ENCODE data around the gene NMRK2. TPM values are rescaled to one million over a fixed set of nuclear protein-coding genes. Genes with fewer than 3 reads are reported as not detected.

NMRK2 gene
- total and polyA plus RNA-seq, 2 donors = 0.14 to 1.1 TPM

Other genes with a start within 250 kb of the NMRK2 start
- gene PIP5K1C, start 232.6 kb upstream of the NMRK2 start, total RNA-seq = 3.4 TPM
- 14.0 TPM for gene PIP5K1C, start 232.6 kb upstream of the NMRK2 start, polyA plus RNA-seq
- 1.4 TPM for gene TJP3, start 224.7 kb upstream of the NMRK2 start, total RNA-seq
- 3.3 TPM for gene TJP3, start 224.7 kb upstream of the NMRK2 start, polyA plus RNA-seq
- 23.7 TPM for gene APBA3, start 171.4 kb upstream of the NMRK2 start, total RNA-seq
- gene APBA3, start 171.4 kb upstream of the NMRK2 start, polyA plus RNA-seq = 26.1 TPM
- 138 TPM for gene MRPL54, start 170.4 kb upstream of the NMRK2 start, total RNA-seq
- 95.9 TPM for gene MRPL54, start 170.4 kb upstream of the NMRK2 start, polyA plus RNA-seq
- gene RAX2, start 160.8 kb upstream of the NMRK2 start, total RNA-seq = 0.09 TPM
- 0.07 TPM for gene RAX2, start 160.8 kb upstream of the NMRK2 start, polyA plus RNA-seq
- gene MATK, start 146.7 kb upstream of the NMRK2 start, total RNA-seq = 12.0 TPM
- 16.2 TPM for gene MATK, start 146.7 kb upstream of the NMRK2 start, polyA plus RNA-seq
- 0.33 TPM for gene ZFR2, start 64.0 kb upstream of the NMRK2 start, total RNA-seq
- gene ZFR2, start 64.0 kb upstream of the NMRK2 start, polyA plus RNA-seq = 0.32 TPM
- 0.09 TPM for gene ATCAY, start 52.4 kb upstream of the NMRK2 start, total RNA-seq
- gene ATCAY, start 52.4 kb upstream of the NMRK2 start, polyA plus RNA-seq = 0.09 TPM
- gene DAPK3, start 38.0 kb downstream of the NMRK2 start, total RNA-seq = 21.2 TPM
- gene DAPK3, start 38.0 kb downstream of the NMRK2 start, polyA plus RNA-seq = 50.7 TPM
- gene EEF2, start 52.4 kb downstream of the NMRK2 start, total RNA-seq = 1,612 TPM
- 815 TPM for gene EEF2, start 52.4 kb downstream of the NMRK2 start, polyA plus RNA-seq
- gene PIAS4, start 74.7 kb downstream of the NMRK2 start, total RNA-seq = 13.4 TPM
- gene PIAS4, start 74.7 kb downstream of the NMRK2 start, polyA plus RNA-seq = 10.8 TPM
- 5.1 TPM for gene ZBTB7A, start 133.8 kb downstream of the NMRK2 start, total RNA-seq
- gene ZBTB7A, start 133.8 kb downstream of the NMRK2 start, polyA plus RNA-seq = 9.4 TPM
- gene MAP2K2, start 191.1 kb downstream of the NMRK2 start, total RNA-seq = 98.4 TPM
- 144 TPM for gene MAP2K2, start 191.1 kb downstream of the NMRK2 start, polyA plus RNA-seq
- 0.57 TPM for gene CREB3L3, start 220.6 kb downstream of the NMRK2 start, total RNA-seq
- 2.0 TPM for gene CREB3L3, start 220.6 kb downstream of the NMRK2 start, polyA plus RNA-seq
- 10.7 TPM for gene SIRT6, start 249.5 kb downstream of the NMRK2 start, total RNA-seq
- 30.0 TPM for gene SIRT6, start 249.5 kb downstream of the NMRK2 start, polyA plus RNA-seq
- gene ANKRD24, start 249.6 kb downstream of the NMRK2 start, total RNA-seq = 0.42 TPM
- gene ANKRD24, start 249.6 kb downstream of the NMRK2 start, polyA plus RNA-seq = 4.8 TPM